HG03432 (cell line): ENCODE measurements around the gene FBN3.
"Not testable (repeated sequence)": the region's sequence is repeated elsewhere in the genome, so short reads cannot be mapped to it uniquely, and the experiment has no call there.

ENCODE experiments used
- ATAC-seq: cut with Tn5 transposase; IDR thresholded peaks from one replicate; pipeline ENCODE4 v1.9.1; 2021; ENCODE audit warnings: mild to moderate bottlenecking, moderate library complexity; ENCODE audit not compliant: unreplicated experiment

The FBN3 gene

GRCh38 chr19:8025316-8025715, 124.1 kb downstream of the FBN3 start:
- ATAC-seq, result no peak

GRCh38 chr19:8024256-8024655, 125.1 kb downstream of the FBN3 start:
- ATAC-seq, result not testable (repeated sequence)

- ATAC-seq, result no peak
These were observed 126.0 kb downstream of the FBN3 start for GRCh38 chr19:8023371-8023770.

- no peak for ATAC-seq
These were observed 127.1 kb downstream of the FBN3 start for GRCh38 chr19:8022275-8022674.

- no peak for ATAC-seq
These were observed 128.0 kb downstream of the FBN3 start for GRCh38 chr19:8021374-8021773.

- ATAC-seq, result no peak
These were observed 128.7 kb downstream of the FBN3 start for GRCh38 chr19:8020681-8021080.

- ATAC-seq, result no peak
These were observed 131.6 kb downstream of the FBN3 start for GRCh38 chr19:8017808-8018207.
